WTC11 (cell line): ENCODE data around the gene HOXA9. TPM values are rescaled to one million over a fixed set of nuclear protein-coding genes. Genes with fewer than 3 reads are reported as not detected.

Experiments used
- ATAC-seq: fragments of 200-7000 bp; cut with Tn5 transposase; 2 replicates; pipeline ENCODE4 v1.10.0; 2021; ENCODE audit warnings: mild to moderate bottlenecking, moderate library complexity
- CTCF ChIA-PET: fragments of 300-600 bp; sonication (Branson Sonifier 250); formaldehyde crosslinking; loops from one replicate; lab custom pipeline; 2021; ENCODE audit warnings: antibody characterized with exemption; lab: Charles Lee
- POLR2A ChIA-PET: fragments of 350-600 bp; sonication (Branson Sonifier 250); formaldehyde crosslinking; loops from one replicate; lab custom pipeline; 2021; ENCODE audit warnings: antibody characterized with exemption; lab: Charles Lee
- DNase-seq: peaks from one replicate; pipeline ENCODE4 v3.0.0; 2021; ENCODE audit warnings: low spot score
- H3K27ac Mint-ChIP-seq: 2 replicates; pipeline ENCODE4 v1.8.0; 2021; ENCODE audit warnings: mixed read lengths
- H3K27me3 Mint-ChIP-seq: 2 replicates; pipeline ENCODE4 v1.8.0; 2021; ENCODE audit warnings: low read depth, mild to moderate bottlenecking, moderate library complexity, mixed read lengths
- H3K36me3 Mint-ChIP-seq: 2 replicates; pipeline ENCODE4 v1.8.0; 2021; ENCODE audit warnings: mixed read lengths
- H3K4me1 Mint-ChIP-seq: 2 replicates; pipeline ENCODE4 v1.8.0; 2022; ENCODE audit warnings: mixed read lengths
- H3K4me3 Mint-ChIP-seq: 2 replicates; pipeline ENCODE4 v1.8.0; 2021; ENCODE audit warnings: mild to moderate bottlenecking, moderate library complexity, mixed read lengths
- H3K9me3 Mint-ChIP-seq: 2 replicates; pipeline ENCODE4 v1.8.0; 2021; ENCODE audit warnings: mixed read lengths
- AR ChIP-seq: fragments of 250-450 bp; sonication (Bioruptor Pico); IDR thresholded peaks from 2 replicates; pipeline ENCODE4 v1.9.0; 2021; ENCODE audit warnings: mild to moderate bottlenecking
- E2F5 ChIP-seq: sonication (generic); formaldehyde crosslinking; IDR thresholded peaks from 2 replicates; pipeline ENCODE4 v1.8.1; 2022; ENCODE audit warnings: mild to moderate bottlenecking, moderate library complexity, missing genetic modification reagents
- FOXP4 ChIP-seq: sonication (generic); formaldehyde crosslinking; IDR thresholded peaks from 2 replicates; pipeline ENCODE4 v1.8.0; 2022; ENCODE audit warnings: mild to moderate bottlenecking, missing genetic modification reagents
- KAT7 ChIP-seq: sonication (generic); formaldehyde crosslinking; IDR thresholded peaks from 2 replicates; pipeline ENCODE4 v1.8.1; 2023; ENCODE audit warnings: missing genetic modification reagents, mild to moderate bottlenecking, borderline replicate concordance
- NR1H2 ChIP-seq: sonication (generic); formaldehyde crosslinking; IDR thresholded peaks from 2 replicates; pipeline ENCODE4 v1.9.0; 2021; ENCODE audit warnings: mild to moderate bottlenecking, moderate library complexity, missing genetic modification reagents
- USF1 ChIP-seq: sonication (generic); formaldehyde crosslinking; IDR thresholded peaks from 2 replicates; pipeline ENCODE4 v1.8.0; 2022; ENCODE audit warnings: mild to moderate bottlenecking, missing genetic modification reagents
- USF2 ChIP-seq: sonication (generic); formaldehyde crosslinking; IDR thresholded peaks from 2 replicates; pipeline ENCODE4 v1.8.1; 2023; ENCODE audit warnings: mild to moderate bottlenecking, missing genetic modification reagents, moderate library complexity
- ZNF281 ChIP-seq: sonication (generic); formaldehyde crosslinking; IDR thresholded peaks from 2 replicates; pipeline ENCODE4 v1.8.0; 2023; ENCODE audit warnings: mild to moderate bottlenecking, missing genetic modification reagents
- total RNA-seq: library from RNA; stranded (reverse); gene quantifications from 3 replicates; pipeline ENCODE4 v1.2.3, GENCODE V29; 2021

Gene HOXA9
- total RNA-seq, 1 experiment from 2014 or later = not detected

GRCh38 chr7:27156916-27157701 is 8.2 kb downstream of the HOXA9 start (continued):
- no peak for TF ChIP-seq E2F5 (CRISPR knock-in tag)

- CTCF ChIA-PET = interaction anchor here (0.9 to 1.5 kb wide), 5 partner anchors 9 to 787 kb away, joined by 3 to 8 read pairs (median 3); partner anchors contain the start of genes HOXA5 and HOXA9
- TF ChIP-seq USF1 (CRISPR knock-in tag) = peak; percentile 97
- TF ChIP-seq ZNF281 (CRISPR knock-in tag) = no peak
- no peak for TF ChIP-seq NR1H2 (CRISPR knock-in tag)
- TF ChIP-seq USF2 (CRISPR knock-in tag) = peak; percentile 94
- Mint-ChIP-seq H3K4me3 (peak within 1 kb of the TSS; percentile 70), H3K4me1 (peaks cover 13% of the 10 kb centered on the region), H3K36me3 (peaks cover 3% of the 10 kb centered on the region), H3K27ac (no peak within 1 kb of the TSS), H3K27me3 (peaks cover 100% of the 10 kb centered on the region), H3K9me3 (no peaks in the 10 kb centered on the region)
- DNase-seq (peak; percentile 79), ATAC-seq (peak; percentile 10)
- POLR2A ChIA-PET = no interaction called here
Measured at GRCh38 chr7:27156508-27156898, 8.8 kb downstream of the HOXA9 start, which contains the start of gene HOXA7. Gene HOXA7, minus strand, starts transcription at chr7:27156675. Its CDS starts 130 bp downstream, at chr7:27156545.

GRCh38 chr7:27155816-27156507 is 9.4 kb downstream of the HOXA9 start:
- CTCF ChIA-PET = interaction anchor here (1.0 to 2.0 kb wide), 3 partner anchors 10 to 786 kb away, joined by 3 to 8 read pairs (median 3); partner anchors contain the start of genes HOXA5 and HOXA9
- no peak for DNase-seq
- POLR2A ChIA-PET = interaction anchor here (0.5 kb wide), 1 partner anchor 741 kb away, joined by 3 read pairs; no protein-coding TSS in a partner anchor

More at GRCh38 chr7:27155816-27156507, 9.4 kb downstream of the HOXA9 start:
- TF ChIP-seq KAT7 (CRISPR knock-in tag) = no peak
- TF ChIP-seq FOXP4 (CRISPR knock-in tag) = peak; percentile 48; the same call in 1 of the 2 replicates
- no peak for TF ChIP-seq AR (CRISPR knock-in tag)
- Mint-ChIP-seq H3K36me3 (peaks cover 3% of the 10 kb centered on the region), H3K4me1 (peaks cover 19% of the 10 kb centered on the region), H3K27ac (no peak overlapping the region), H3K9me3 (no peaks in the 10 kb centered on the region), H3K4me3 (peak overlapping the region; percentile 70), H3K27me3 (peaks cover 100% of the 10 kb centered on the region)
- ATAC-seq = no peak
